GM12872 (cell line): ENCODE data around the gene TRPM5.

Experiments
- CTCF ChIP-seq: IDR thresholded peaks from 3 replicates; pipeline ENCODE4 v1.5.1; 2011; ENCODE audit warnings: low read depth, mild to moderate bottlenecking, low read length, moderate library complexity; ENCODE audit not compliant: insufficient read depth

The TRPM5 gene

GRCh38 chr11:2417856-2418692 lies 26.2 kb downstream of the TRPM5 start:
- no peak for TF ChIP-seq CTCF

- no peak for TF ChIP-seq CTCF
These were observed 27.5 kb downstream of the TRPM5 start for GRCh38 chr11:2416765-2417164.

GRCh38 chr11:2415601-2416380 lies 28.5 kb downstream of the TRPM5 start:
- TF ChIP-seq CTCF, result no peak

GRCh38 chr11:2415171-2415570 lies 29.1 kb downstream of the TRPM5 start:
- no peak for TF ChIP-seq CTCF

- no peak for TF ChIP-seq CTCF
These were observed 29.7 kb downstream of the TRPM5 start for GRCh38 chr11:2414616-2415015.

GRCh38 chr11:2413742-2414579 lies 30.4 kb downstream of the TRPM5 start:
- no peak for TF ChIP-seq CTCF

GRCh38 chr11:2412323-2412722 lies 32.0 kb downstream of the TRPM5 start:
- no peak for TF ChIP-seq CTCF
